ENCODE results near the gene FETUB.

DNA sequence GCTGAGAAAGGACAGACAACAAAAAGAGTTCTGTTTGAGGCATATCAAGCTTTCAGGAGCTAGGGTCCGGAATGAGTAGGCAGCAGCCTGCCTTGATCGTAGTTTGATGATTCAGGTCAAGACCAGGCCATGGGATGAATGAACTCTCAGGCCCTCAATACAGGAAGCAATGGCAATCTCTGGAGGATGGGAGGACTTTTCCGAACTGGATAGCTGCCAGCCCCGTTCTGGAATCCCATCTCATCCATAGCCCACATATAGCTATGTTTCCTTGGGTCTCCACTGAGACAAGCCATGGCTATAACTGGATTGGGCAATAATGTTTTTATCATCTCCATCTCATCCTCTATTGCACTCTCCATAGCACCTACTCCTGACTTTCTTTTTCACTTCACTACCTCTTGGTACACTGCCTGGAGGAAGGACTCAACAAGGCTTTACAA, 14.6 kb upstream of the FETUB start:
- TF ChIP-seq CTCF (IDR thresholded peaks at IDR 0.05) (no peak), POLR2AphosphoS5 (IDR thresholded peaks at IDR 0.05) (no peak)
